Activated B cell treated with CpG ODN at 0.5 μM for 24 hours (primary cell): ENCODE results near the gene OLA1. TPM values are rescaled to one million over a fixed set of nuclear protein-coding genes. Genes with fewer than 3 reads are reported as not detected.

Source experiments
- ATAC-seq: fragments of 200-7000 bp; cut with Tn5 transposase; one replicate; pipeline ENCODE4 v1.10.0; 2021; ENCODE audit warnings: low read depth, mild to moderate bottlenecking, moderate library complexity
- CTCF ChIA-PET: fragments of 350-600 bp; sonication (Branson Sonifier 250); formaldehyde crosslinking; loops from one replicate; lab custom pipeline; 2021; ENCODE audit warnings: antibody characterized with exemption; lab: Charles Lee
- POLR2A ChIA-PET: fragments of 350-600 bp; sonication (Branson Sonifier 250); formaldehyde crosslinking; loops from one replicate; lab custom pipeline; 2021; ENCODE audit warnings: antibody characterized with exemption; lab: Charles Lee
- DNase-seq: peaks from one replicate; pipeline ENCODE4 v3.0.0; 2022
- H3K27ac Mint-ChIP-seq: one replicate; pipeline ENCODE4 v1.8.0; 2020; ENCODE audit warnings: mixed read lengths
- H3K27me3 Mint-ChIP-seq: one replicate; pipeline ENCODE4 v1.8.0; 2021; ENCODE audit warnings: mixed read lengths
- H3K36me3 Mint-ChIP-seq: one replicate; pipeline ENCODE4 v1.8.0; 2021; ENCODE audit warnings: low read depth, mixed read lengths
- H3K4me1 Mint-ChIP-seq: one replicate; pipeline ENCODE4 v1.8.0; 2021; ENCODE audit warnings: mixed read lengths
- H3K4me3 Mint-ChIP-seq: one replicate; pipeline ENCODE4 v1.8.0; 2020; ENCODE audit warnings: mild to moderate bottlenecking, mixed read lengths
- H3K9me3 Mint-ChIP-seq: one replicate; pipeline ENCODE4 v1.8.0; 2020; ENCODE audit warnings: mixed read lengths
- CTCF ChIP-seq: fragments of 200-600 bp; IDR thresholded peaks from one replicate; pipeline ENCODE4 v1.8.0; 2022; ENCODE audit warnings: antibody characterized with exemption, mild to moderate bottlenecking
- intact Hi-C: fragments of 100-400 bp; cut with micrococcal nuclease; formaldehyde crosslinking; loops from one replicate; pipeline ENCODE4 v1.15.1; 2024
- total RNA-seq: library from RNA; stranded (reverse); gene quantifications from 2 replicates; pipeline ENCODE4 v1.2.3, GENCODE V29; 2022

Gene OLA1
- total RNA-seq, 1 donor from 2014 or later: 74.4 TPM

- no peak for TF ChIP-seq CTCF
- no peak for DNase-seq
- intact Hi-C loops: no loop called here
Observed at GRCh38 chr2:174088706-174089460, 159.4 kb downstream of the OLA1 start.

DNA sequence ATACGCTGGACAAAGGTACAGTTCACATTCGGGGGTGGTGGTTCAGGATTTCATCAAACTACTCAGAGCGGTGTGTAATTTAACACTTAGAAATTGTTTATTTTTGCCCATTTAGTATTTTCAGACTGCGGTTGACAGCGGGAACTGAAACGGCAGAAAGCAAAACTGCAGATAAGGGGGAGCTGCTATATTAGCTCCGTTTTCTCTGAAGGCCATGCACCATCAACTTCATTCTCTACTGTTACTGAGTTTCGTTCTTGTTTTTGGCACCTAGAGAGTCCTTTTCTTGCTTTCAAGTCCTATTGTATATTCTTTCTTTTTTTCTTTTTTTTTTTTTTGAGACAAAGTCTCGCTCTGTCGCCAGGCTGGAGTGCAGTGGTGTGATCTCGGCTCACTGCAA is 161.6 kb downstream of the OLA1 start:
- Mint-ChIP-seq H3K27me3 (no peaks in the 10 kb centered on the region), H3K4me1 (no peaks in the 10 kb centered on the region), H3K27ac (no peak overlapping the region), H3K36me3 (peaks cover 4% of the 10 kb centered on the region), H3K9me3 (no peaks in the 10 kb centered on the region), H3K4me3 (no peak overlapping the region)
- DNase-seq: no peak
- no peak for TF ChIP-seq CTCF
- CTCF ChIA-PET: no interaction called here
- no peak for ATAC-seq
- POLR2A ChIA-PET: interaction anchor here (0.7 kb wide), 1 partner anchor 903 kb away, joined by 3 read pairs; no protein-coding TSS in a partner anchor
- intact Hi-C loops: no loop called here

More at GRCh38 chr2:174088706-174089460, 159.4 kb downstream of the OLA1 start:
- CTCF ChIA-PET: interaction anchor here (1.2 kb wide), 1 partner anchor 12 kb away, joined by 3 read pairs; no protein-coding TSS in a partner anchor
- no peak overlapping the region for H3K27ac Mint-ChIP-seq
- H3K9me3 Mint-ChIP-seq: no peaks in the 10 kb centered on the region
- H3K4me1 Mint-ChIP-seq: no peaks in the 10 kb centered on the region
- POLR2A ChIA-PET: no interaction called here
- H3K27me3 Mint-ChIP-seq: no peaks in the 10 kb centered on the region
- no peak for ATAC-seq
- H3K4me3 Mint-ChIP-seq: no peak overlapping the region
- H3K36me3 Mint-ChIP-seq: peaks cover 4% of the 10 kb centered on the region

- POLR2A ChIA-PET: no interaction called here
Observed at GRCh38 chr2:174085781-174086180, 162.6 kb downstream of the OLA1 start.

DNA sequence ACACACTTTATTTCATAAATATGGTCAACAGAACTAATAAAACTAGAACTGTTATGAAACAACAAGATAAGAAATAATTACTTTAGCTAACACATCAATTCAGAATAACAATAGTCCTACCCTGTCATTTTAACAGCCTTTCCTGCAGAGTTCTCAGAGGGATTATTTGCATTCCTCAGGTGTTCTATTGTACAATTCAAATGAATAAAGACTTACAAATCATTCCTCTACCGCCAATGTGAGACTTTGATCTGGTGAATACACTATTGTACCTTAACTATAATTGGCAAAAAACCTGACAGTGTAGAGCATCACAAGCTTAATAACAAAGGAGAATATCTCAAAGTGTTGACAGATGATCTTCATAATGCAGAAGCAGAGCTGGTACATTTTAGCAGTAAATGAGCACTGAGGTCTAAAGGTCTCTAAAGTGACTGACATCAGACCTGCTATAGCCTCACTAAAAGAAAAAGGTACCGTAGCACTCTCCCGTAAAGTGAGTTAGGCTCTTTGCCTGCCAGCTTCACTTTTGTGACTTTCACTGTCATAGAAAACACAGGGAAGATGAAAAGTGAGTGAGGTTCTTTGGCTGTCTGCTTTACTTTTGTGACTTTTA is 164.4 kb downstream of the OLA1 start:
- POLR2A ChIA-PET: interaction anchor here (0.6 kb wide), 1 partner anchor 17 kb away, joined by 4 read pairs; no protein-coding TSS in a partner anchor
- no peak for ATAC-seq
- peaks cover 11% of the 10 kb centered on the region for H3K36me3 Mint-ChIP-seq

More at GRCh38 chr2:174085781-174086180, 162.6 kb downstream of the OLA1 start:
- H3K27ac Mint-ChIP-seq: no peak overlapping the region
- TF ChIP-seq CTCF: no peak
- H3K9me3 Mint-ChIP-seq: no peaks in the 10 kb centered on the region
- intact Hi-C loops: no loop called here
- DNase-seq (no peak), ATAC-seq (no peak)
- H3K4me3 Mint-ChIP-seq: no peak overlapping the region
- H3K27me3 Mint-ChIP-seq: no peaks in the 10 kb centered on the region
- CTCF ChIA-PET: no interaction called here
- peaks cover 9% of the 10 kb centered on the region for H3K36me3 Mint-ChIP-seq
- no peaks in the 10 kb centered on the region for H3K4me1 Mint-ChIP-seq

More for the DNA sequence above, 164.4 kb downstream of the OLA1 start:
- intact Hi-C loops: no loop called here
- H3K4me1 Mint-ChIP-seq: no peaks in the 10 kb centered on the region
- H3K4me3 Mint-ChIP-seq: no peak overlapping the region
- CTCF ChIA-PET: no interaction called here
- H3K27me3 Mint-ChIP-seq: no peaks in the 10 kb centered on the region
- DNase-seq: no peak
- H3K27ac Mint-ChIP-seq: no peak overlapping the region
- TF ChIP-seq CTCF: no peak
- H3K9me3 Mint-ChIP-seq: no peaks in the 10 kb centered on the region
